ENCODE results near the gene MRGPRF.

MRGPRF gene

GRCh38 chr11:69050592-69051380 is 37.7 kb upstream of the MRGPRF start:
- no peak for DNase-seq (ENCODE audit: low read depth)

GRCh38 chr11:69049490-69049867 is 36.4 kb upstream of the MRGPRF start:
- no peak for DNase-seq (ENCODE audit: low read depth)

DNA sequence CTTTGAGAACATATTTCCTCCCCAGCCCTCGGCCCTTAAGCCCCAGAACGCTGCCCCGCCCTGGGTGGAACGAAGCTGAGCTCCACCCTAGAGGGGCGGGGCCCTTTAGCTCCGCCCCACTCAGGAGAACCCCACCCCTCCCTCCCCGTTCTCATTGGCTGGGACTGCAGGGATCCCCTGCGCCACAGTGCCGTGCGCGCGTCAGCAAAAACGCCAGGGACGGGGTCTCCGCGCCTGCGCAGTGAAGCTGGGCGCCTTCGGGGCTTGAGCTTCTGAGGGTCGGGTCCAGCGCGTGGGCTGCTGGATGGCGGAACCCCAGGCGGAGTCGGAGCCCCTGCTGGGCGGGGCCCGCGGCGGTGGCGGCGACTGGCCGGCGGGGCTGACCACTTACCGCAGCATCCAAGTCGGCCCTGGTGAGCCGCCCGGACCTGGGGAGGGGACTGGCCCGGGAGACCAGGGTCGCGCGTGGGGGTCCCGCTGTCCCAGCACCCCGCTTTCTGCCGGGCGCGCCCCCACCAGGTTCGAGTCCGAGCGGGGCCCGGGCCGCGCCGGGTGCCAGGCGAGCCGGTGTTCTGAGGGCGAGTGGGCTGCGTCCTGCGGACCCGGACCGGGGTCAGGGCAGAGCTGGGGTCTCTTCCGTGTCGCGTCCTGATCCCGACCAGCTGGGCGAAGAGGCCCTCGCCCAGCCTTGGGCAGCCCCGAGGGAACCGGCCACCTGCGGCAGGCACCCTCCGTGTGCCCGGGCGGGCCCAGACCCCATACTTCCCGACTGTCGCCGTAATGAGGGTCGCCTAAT is 35.8 kb upstream of the MRGPRF start, which contains the start of gene TPCN2:
Gene TPCN2, plus strand, starts transcription at position 239 of the 796 bp plus-strand sequence. Its CDS starts 66 bp downstream, at position 305.
- peak; percentile 95 for DNase-seq (ENCODE audit: low read depth)

GRCh38 chr11:69048031-69048693 is 35.1 kb upstream of the MRGPRF start:
- no peak for DNase-seq (ENCODE audit: low read depth)

DNA sequence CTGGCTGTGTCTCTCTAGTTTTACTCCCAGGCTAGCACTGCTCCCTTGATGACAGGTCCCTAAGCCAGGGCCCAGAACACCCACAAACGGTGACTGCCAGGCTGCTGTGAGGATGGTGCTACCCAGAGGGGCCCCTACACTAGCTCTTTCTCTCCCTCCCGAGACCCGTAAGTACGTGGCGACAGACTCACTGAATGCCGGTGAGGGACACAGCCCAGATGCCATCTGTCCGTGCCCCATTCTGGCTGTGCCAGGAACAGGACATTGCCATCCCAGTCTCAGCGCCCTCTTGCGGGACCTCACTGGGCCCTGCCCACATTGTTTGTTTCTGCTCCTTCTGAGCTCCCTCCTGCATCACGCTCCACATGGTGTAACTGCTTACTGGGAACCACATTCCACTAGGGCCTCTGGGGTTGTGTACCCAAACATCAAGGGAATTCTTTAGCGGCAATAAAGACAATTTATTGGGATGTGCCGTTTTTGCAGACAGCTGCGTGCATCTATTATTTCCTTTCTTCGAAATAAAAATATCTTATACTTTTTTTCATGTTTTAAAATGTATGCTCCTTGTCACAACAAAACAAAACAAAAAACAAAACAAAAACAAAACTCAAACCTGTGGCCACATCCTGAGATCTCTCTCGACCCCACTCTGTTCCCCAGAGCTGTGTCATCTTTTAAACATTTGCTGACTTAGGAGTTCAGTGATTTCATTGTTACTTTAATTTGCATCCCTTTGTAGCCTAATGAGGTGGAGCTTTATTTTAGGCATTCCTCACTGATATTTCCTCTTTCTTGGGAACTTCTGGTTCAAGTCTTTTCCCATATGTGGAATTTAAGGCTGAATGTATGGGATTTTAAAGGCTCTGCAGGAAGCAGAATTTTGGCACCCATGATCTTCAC is 31.3 kb upstream of the MRGPRF start:
- DNase-seq (ENCODE audit: low read depth), result peak; percentile 83

DNA sequence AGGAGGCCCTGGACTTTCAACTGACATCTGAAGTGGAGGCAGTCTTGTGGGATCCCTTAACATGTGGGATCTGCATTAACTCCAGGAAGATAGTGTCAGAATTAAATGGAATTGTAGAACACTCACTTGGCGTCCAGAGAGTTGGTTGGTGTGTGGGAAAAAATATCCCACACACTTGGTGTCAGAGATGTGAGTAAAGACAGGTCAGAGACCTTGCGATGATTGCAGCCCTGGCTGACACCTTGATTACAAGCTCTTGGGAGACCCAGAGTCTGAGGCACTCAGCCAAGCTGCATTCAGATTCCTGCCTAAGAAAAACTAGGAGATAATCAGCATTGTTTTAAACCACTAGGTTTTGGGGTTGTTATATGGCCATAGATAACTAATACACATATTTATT is 28.5 kb upstream of the MRGPRF start:
- DNase-seq (ENCODE audit: low read depth), result no peak

GRCh38 chr11:69040581-69041260 is 27.7 kb upstream of the MRGPRF start:
- peak; percentile 75 for DNase-seq (ENCODE audit: low read depth)

- DNase-seq (ENCODE audit: low read depth), result no peak
These were observed 27.0 kb upstream of the MRGPRF start for GRCh38 chr11:69040051-69040450.

DNA sequence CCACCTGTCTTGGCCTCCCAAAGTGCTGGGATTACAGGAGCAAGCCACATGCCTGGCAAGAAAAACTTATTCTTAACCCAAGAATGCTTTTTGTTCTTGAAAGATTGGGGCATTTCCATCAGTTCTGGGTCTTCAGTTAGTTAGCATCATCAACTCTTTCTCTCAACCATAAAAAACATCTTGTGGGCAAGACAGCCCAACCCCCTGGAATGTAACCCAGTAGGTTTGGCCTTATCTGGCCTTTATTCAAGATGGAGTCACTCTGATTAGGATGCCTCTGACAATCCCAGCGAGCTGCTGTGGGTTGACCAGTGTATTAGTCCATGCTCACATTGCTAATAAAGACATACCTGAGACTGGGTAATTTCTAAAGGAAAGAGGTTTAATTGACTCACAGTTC is 26.5 kb upstream of the MRGPRF start:
- no peak for DNase-seq (ENCODE audit: low read depth)

DNA sequence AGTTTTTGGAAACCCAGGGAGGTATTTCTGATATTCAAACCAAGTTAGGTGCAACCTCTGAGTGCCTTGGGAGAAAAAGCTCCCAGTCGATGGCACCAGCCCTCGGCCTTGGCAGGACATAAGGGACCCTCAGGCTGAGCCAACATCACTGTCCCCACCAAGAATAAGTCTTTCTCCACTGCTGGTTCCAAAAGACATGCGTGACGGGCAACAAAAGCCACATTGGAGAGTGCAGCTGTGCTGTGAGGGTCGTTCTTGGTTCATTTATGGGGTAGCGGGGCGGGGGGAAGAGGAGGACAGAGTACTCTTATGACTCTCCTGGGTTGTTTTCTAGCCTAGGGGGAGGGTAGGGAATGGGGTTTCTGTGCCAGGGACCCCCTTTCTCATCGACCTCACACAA is 24.5 kb upstream of the MRGPRF start:
- no peak for DNase-seq (ENCODE audit: low read depth)

DNA sequence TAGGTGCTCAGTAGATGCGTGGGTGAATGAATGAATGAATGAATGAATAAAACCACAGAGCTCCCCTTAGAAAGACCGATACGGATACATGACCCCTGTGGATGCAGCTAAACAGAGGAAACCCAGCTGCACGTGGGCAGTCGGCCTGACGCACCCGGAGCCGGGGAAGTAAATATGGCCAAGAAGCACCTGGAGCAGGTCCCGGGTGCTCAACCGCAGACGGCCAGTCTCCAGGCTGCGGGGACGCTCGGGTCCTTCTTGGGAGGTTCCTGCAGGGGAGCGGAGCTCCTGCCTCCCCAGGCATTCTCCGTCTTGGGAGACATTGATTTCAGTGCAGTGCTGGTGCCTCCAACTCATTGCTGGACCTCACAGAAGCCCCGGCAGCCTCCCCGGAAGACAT is 24.0 kb upstream of the MRGPRF start:
- no peak for DNase-seq (ENCODE audit: low read depth)

- DNase-seq (ENCODE audit: low read depth), result no peak
These were observed 22.9 kb upstream of the MRGPRF start for GRCh38 chr11:69035946-69036340.

DNA sequence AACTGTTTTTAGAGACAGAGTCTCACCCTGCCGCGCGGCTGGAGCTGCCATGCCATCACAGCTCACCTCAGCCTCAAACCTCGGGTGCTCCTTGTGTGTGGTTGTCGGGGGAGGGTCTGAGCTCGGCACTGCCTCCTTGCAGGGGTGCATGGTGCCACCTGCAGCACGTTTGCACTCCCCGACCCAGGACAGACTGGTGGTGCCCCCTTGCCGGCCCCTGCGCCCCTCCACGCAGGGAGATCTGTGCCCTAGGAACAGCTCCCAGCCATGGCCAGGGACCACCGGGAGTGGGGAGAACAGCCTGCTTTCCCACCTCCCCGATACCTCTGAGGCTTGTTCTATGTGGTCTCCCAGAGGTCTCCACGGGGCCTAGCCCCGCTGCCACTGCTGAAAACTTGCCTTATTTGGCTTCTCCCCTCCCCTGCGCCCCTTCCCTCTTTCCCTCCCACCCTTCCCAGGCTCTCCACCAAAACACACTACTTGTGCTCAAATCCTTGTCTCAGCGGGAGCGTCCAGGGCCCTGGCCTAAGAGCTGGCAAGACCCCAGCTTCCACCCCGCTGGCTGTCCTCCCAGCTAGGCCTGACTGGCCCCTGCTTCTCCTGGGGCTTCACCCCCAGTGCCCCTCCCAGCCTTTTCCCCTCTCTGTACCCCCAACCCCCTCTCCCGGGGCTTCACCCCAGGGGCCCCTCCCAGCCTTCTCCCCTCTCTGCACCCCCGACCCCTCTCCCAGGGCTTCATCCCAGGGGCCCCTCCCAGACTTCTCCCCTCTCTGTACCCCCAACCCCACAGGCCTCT is 22.3 kb upstream of the MRGPRF start:
- DNase-seq (ENCODE audit: low read depth), result no peak

DNA sequence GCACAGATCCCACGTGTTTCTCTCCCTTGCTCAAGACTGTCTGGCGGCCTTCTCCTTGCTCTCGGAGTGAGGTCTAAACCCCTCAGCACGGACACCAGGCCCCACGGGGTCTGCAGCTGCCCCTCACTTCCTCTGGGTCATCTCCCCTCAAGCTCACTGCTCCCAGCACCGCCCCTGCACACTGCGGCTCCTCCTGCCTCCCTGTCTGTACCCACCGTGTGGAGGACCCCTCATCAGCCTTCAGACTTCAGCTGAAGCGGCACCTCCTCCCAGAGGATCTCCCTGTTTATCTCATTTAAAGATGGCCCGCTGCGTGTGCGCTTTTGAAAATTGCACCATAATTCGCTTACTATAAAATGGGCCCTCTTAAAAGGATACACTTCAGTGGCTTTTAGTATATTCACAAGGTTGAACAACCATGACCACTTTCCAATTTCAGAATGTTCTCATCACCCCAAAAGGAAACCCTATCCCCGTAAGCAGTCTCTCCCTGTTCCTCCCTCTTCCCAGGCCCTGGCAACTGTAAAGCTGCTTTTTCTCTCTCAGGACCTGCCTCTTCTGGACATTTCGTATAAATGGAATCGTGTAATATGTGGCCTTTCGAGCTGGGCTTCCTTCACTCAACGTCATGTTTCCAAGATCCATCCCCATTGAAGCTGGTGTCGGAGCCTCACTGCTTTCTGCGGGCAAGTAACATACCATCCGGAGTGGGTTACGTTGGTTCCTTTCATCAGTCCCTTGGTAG is 21.2 kb upstream of the MRGPRF start:
- DNase-seq (ENCODE audit: low read depth), result no peak

GRCh38 chr11:69033431-69033830 is 20.4 kb upstream of the MRGPRF start:
- no peak for DNase-seq (ENCODE audit: low read depth)

DNA sequence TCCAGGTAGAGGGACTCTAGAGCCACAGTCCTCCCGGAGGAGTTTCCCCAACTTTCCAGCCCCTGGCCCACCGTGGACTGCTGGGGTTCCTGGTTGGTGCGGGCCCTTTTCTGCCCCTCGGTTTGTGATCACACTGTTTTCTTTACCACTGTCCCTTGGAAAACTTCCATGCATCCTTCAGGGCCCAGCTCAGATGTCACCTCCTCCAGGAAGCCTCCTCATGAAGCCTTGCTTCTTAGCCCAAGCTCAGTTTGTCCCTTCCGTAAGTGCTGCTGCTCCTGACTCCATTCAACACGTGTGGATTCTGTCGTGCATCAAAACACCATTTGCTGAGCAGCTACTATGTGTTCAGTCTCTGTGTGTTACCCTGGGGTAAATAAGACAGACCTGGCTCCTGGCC is 19.8 kb upstream of the MRGPRF start:
- DNase-seq (ENCODE audit: low read depth), result no peak

- DNase-seq (ENCODE audit: low read depth), result no peak
These were observed 17.3 kb upstream of the MRGPRF start for GRCh38 chr11:69030301-69030700.

GRCh38 chr11:69027704-69028372 is 14.8 kb upstream of the MRGPRF start:
- DNase-seq (ENCODE audit: low read depth), result peak; percentile 56

- DNase-seq (ENCODE audit: low read depth), result no peak
These were observed 11.5 kb upstream of the MRGPRF start for GRCh38 chr11:69024509-69024908.
